ENCODE results near the gene GAD1.

GRCh38 chr2:170817093-170818035 lies 677 bp downstream of the GAD1 start:
- TF ChIP-seq GATA2 (IDR thresholded peaks at IDR 0.05; ENCODE audit: low read depth, low read length) (no peak), GATA3 (IDR thresholded peaks at IDR 0.05; ENCODE audit: low read depth, low read length) (no peak)
